Hematopoietic multipotent progenitor cell treated with erythropoietin and hydrocortisone succinate and interleukin-3 and kit ligand, for 6 days (in vitro differentiated cells): Measurements from ENCODE around the gene DNM3.
"Not testable (repeated sequence)": the region's sequence is repeated elsewhere in the genome, so short reads cannot be mapped to it uniquely, and the experiment has no call there.

ENCODE experiments used
- DNase-seq: peaks from one replicate; pipeline ENCODE4 v3.0.0-alpha.2; 2015

Gene DNM3

DNA sequence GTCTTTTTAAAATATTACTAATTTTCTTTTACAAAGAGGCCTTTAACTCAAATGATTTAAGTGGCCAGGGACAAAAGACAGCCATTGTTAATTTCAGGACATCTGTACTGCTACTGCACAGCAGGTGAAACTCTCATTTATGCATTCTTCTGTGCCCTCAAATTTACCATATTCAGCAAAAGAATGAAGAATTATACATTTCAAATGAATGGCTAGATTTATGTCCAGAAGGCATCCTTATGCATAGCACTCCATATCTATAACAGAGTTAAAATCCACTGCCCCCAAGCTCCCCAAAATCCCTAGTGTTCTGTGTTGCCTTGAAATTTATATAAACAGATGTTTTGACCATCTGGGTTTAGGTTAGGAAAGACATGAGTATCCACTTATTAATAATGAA, 202.6 kb downstream of the DNM3 start:
- no peak for DNase-seq

DNA sequence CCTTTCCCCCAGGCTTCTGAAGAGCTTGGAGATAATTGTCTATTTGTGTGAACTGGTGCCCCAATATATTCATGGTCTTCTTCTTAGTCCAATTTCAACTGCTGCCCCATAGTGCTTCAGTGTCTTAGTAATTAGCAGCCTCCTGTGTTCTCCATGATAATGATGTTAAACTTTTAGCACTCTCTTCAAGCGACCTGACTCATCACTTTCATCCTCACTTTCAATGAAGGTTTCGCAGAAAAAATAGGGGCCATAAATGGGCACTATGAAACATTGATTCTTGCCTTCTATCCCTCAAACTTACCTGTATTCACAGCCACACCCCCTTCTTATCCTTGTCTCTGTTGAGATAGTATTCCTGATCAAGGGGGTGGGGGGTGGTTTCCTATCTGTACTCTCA, 210.6 kb downstream of the DNM3 start:
- DNase-seq, result no peak

DNA sequence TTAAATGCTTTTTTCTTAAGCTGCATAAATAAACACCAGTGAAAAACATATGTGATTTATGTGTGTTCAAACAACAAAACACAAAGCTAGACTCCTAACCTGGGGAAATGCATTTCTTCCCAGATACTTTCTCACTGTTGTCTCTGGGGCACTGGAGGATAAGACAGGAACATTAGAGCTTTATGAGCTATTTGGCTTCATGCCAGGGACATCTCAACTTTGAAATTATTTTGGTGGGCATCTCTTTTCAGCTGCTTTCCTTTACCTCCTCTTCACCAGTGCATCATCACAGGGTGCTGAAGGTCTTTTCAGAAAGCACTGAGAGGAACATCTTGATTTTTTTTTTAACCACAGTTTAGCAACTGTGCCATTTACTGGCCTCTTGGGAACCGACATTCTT, 212.9 kb downstream of the DNM3 start:
- DNase-seq, result peak; percentile 11

DNA sequence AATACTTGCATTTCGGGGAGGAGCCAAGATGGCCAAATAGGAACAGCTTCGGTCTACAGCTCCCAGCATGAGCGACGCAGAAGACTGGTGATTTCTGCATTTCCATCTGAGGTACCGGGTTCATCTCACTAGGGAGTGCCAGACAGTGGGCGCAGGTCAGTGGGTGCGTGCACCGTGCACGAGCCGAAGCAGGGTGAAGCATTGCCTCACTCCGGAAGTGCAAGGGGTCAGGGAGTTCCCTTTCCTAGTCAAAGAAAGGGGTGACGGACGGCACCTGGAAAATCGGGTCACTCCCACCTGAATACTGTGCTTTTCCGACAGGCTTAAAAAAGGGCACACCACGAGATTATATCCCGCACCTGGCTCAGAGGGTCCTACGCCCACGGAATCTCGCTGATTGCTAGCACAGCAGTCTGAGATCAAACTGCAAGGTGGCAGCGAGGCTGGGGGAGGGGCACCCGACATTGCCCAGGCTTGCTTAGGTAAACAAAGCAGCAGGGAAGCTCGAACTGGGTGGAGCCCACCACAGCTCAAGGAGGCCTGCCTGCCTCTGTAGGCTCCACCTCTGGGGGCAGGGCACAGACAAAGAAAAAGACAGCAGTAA, 214.6 kb downstream of the DNM3 start:
- not testable (repeated sequence) for DNase-seq

DNA sequence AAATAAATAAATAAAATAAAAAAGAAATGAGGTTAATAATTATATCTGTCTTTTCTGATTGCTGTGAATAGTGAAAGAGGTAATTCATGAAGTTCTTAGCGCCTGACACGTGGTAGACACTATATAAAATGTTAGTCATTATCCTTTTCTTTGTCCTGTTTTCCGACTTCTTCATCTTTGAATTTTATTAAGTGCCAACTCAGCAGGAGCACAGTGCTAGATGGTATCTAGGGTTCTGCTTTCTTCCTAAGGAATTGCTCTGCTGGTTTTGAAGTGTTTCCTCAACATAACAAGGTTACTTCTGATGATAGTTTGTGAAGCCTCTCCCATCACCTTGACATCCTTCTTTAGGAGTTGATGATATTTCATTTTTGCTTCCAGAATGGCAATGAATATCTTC, 227.0 kb downstream of the DNM3 start:
- no peak for DNase-seq

DNA sequence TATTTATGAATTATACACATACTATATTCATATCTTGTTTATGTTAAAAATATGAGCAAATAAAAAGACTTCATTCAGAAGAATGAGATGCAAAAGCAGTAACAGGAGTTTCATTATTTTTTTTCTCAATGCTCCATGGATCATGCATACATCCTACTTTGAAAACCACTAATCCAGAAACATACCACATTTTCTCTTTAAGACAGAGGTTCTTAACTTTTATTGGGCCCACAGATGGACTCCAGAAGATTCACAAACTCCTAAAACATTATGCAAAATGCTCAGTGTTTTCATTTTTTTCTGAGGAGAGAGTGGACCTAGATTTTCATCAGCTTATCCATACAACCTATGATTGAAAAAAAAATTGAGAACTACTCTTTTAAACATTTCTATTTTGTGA, 227.8 kb downstream of the DNM3 start:
- no peak for DNase-seq

DNA sequence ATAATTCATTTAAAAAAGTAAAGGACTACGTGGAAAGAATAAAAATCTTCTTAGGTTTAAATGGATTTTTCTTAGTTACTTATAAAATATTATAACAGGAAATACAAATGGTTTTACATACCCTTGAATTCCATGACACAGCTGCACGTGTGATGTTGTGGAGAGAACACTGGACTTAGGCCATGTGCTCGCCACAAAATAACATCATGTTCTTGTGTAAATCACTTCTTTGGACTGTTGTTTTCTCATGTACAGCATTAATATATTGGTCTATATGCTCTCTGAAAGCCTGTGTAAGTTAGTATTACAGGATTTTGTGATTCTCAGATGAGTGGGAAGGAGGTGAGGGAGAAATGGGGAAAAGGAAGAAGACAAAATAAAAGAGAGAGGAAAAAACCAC, 228.2 kb downstream of the DNM3 start:
- DNase-seq, result no peak

DNA sequence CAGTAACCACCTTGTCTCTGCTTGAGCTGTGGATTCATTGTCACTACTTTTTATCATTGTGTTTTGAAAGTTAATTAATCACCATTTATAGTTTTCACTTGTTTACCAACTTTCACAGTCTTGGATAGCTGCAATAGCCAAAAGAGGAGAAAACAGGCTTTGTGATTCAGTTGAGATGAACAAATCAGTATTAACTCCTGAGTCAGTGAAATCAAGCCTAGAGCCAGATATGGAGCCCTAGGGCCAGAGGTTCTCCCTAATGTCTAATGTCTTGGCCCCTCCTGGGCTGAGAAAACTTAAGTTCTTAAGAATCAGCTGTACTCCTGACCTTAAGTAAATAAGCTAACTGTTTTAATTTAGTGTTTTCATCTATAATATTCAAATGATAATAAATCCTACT, 228.8 kb downstream of the DNM3 start:
- no peak for DNase-seq

DNA sequence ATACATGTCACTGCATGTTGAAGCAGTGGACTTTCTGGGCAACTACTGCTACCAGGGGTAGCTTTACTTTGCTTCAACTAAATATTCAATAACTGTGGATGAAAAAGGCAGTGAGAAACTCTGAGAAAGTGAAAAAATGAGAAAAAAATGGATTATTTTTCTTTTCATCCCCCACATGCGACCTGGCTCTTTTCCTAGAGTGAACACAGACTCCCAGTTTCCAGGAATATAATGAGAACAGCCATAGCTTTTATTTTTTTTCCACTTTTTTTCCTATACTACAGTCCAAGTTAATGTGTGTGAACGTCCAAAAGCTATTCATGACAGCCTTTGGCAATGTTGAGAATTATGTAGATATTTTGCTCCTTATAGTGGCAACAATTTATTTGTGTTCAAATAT, 230.4 kb downstream of the DNM3 start:
- DNase-seq, result no peak

DNA sequence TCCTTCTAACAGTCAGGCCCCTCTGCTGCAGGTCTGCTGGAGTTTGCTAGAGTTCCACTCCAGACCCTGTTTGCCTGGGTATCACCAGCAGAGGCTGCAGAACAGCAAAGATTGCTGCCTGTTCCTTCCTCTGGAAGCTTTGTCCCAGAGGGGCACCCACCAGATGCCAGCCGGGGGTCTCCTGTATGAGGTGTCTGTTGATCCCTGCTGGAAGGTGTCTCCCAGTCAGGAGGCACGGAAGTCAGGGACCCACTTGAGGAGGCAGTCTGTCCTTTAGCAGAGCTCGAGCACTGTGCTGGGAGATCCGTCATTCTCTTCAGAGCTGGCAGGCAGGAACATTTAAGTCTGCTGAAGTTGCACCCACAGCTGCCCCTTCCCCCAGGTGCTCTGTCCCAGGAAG, 238.6 kb downstream of the DNM3 start:
- DNase-seq, result not testable (repeated sequence)

DNA sequence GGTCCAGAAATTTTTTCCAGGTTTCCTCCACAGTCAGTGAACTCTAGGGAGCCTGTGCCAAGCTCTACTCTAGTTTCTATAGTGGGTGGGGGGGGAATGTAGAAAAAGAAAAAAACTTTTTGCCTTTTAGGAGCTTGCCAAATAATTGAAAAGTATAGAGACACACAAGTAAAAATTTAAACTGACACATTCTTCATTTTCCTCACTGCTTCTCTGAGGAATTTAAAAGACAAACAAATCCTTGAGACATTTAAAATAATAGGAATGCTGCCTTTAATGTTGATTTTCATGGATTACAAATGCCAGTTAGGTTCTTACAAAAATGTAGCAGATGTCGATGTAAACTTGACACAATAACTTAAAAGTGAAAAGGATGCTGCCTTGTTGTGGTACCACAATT, 241.9 kb downstream of the DNM3 start:
- DNase-seq, result no peak

DNA sequence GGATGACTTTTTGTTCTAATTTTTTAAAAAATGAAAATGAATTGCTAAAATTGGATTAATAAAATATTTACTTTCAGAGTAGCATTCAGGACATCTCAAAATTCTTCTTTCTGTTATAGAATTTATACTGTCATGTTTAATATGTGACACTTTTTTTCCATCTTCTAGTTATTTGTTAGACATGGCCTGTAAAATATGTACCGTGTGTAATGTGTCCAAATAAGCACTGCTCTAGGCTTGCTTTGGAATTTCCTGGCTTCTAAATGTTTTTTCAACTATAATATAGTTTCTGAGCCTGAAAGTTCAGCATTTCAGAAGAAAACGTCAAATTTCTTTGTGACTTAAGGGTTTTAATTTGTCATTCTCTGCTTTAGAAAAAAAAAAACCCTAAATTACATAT, 243.6 kb downstream of the DNM3 start:
- no peak for DNase-seq

DNA sequence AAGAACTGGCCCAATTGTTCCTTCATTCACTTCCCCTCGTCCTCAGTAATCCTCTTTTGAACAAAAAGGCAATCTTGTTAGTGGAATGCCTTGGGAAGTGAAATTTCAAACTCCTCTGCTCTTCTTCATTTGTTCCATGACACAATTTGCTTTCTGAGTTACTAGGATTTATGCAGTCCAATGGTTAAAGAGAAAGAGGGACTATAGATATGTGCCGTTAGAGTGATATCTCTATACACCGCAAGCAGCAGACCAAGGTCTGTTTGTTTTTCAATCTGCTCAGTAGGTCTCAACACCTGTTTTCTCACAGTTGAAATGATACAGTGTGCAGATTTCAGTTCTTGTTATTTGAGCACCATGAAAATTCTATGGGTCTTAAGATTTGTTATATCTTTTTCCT, 244.0 kb downstream of the DNM3 start:
- DNase-seq, result no peak

DNA sequence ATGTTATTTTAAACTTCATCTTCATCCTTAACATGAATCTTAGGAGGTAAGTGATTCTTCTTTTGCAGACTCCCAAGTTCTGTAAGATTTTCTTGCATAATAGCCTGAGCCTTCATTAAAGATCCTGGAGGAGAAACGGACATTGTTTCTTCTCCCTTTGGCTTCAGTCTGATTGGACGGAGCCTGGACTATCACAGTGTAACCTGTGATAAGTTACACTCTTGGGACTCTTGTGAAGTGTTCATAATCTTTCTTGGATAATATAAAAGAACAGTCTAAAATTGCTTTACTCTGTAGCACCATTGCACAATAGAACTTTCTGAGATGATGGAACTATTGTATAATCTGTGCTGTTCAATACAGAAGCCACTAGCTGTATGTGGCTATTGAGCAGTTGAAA, 244.8 kb downstream of the DNM3 start:
- DNase-seq, result no peak

DNA sequence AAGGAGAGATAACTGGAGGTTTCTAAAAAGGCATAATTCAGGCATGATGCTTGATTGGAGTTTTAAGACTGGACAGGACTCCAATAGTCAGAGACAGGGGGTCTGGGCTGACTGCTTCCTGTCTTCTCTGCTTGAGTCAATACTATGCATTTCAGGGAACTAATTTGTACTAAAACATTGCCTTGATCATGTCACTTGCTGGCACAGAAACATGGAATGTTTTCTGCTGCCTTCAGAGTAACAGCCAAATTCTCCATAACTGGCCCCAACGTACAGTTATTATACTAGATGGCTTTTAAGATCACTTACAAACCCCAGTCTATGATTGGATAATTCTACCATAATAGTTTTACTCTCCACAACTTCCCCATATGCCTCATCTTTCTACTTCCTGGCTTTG, 247.0 kb downstream of the DNM3 start:
- no peak for DNase-seq

DNA sequence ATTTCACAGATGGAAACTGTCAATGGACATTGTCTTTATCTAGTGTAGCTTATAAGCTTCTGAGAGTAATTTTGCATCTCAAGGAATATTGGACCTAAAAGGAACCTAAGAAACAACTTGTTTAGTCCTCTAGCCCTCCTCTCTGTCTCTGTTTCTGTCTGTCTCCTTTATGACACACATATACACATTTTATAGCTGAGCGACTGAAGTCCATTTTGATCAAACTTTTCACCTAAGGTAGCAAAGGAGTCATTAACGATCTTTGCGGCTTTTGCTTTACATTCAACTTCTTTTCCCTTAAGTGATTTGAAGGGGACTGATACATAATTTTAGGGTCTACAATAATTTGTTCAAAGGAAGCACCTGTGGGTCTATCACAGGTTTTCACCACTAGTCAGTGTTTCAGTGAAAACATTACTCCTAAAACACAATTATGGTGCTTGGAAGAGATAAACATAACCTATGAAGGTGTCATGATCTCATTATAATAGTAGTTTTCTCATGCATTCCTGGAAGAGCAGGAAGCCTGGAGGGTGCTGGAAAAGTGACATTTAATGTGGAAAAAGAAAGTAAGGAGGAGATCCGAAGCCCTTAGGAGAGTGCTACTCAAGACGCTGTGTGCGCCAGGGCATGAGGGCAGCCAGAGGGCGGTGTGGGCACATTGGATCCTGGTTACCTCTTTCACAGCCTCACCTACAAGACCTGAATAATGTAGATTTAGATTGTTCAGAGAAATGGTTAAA, 248.6 kb downstream of the DNM3 start:
- peak; percentile 32 for DNase-seq

DNA sequence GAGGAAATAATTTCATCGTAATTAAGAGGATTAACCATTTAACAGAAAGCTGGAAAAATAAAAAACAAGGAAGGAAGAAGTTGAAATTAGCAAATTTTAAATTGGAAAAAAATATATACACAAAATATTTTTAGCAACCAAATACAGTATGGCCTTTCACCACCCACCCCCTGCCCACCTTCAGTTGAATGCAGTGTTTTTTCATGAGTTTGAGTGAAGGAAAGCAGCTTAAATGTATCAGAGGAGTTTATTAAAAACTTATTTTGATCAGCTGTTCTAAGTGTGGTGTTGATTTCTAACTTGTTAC, 249.2 kb downstream of the DNM3 start:
- DNase-seq, result no peak

DNA sequence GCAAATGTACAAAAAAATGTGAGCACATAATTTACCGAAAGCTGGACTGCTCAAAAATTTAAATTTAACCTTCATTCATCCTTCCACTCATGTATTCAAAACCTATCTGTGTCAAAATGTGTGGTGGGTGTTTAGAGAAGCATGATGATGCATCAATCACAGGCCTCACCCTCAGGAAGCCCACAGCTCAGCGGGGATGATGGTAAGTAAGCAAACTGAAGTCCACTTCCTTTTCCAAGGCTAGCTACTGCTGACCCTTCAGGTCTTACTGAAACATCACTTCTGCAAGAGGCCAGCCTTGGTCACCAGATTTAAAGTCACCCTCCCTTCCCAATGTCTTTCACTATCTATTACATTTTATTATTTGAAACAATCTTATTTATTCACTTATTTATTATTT, 254.5 kb downstream of the DNM3 start:
- no peak for DNase-seq

DNA sequence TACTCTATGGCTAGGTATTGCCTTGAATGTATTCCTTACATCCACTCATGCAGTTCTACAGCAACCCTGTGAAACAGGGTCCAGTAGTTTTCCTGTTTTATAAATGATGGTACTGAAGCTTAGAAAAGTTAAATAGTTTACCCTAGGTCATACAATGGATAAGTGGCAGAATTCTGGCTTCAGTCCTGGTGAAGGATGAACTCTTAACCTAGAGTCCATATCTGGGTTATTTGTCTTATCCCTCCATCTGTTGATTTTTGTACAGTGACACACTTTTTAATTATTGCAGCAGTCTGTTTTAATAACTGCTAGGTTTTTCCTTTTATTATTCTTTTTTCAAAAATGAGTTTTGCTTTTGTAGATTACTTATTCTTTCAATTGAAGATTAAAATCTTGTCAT, 263.9 kb downstream of the DNM3 start:
- DNase-seq, result no peak

DNA sequence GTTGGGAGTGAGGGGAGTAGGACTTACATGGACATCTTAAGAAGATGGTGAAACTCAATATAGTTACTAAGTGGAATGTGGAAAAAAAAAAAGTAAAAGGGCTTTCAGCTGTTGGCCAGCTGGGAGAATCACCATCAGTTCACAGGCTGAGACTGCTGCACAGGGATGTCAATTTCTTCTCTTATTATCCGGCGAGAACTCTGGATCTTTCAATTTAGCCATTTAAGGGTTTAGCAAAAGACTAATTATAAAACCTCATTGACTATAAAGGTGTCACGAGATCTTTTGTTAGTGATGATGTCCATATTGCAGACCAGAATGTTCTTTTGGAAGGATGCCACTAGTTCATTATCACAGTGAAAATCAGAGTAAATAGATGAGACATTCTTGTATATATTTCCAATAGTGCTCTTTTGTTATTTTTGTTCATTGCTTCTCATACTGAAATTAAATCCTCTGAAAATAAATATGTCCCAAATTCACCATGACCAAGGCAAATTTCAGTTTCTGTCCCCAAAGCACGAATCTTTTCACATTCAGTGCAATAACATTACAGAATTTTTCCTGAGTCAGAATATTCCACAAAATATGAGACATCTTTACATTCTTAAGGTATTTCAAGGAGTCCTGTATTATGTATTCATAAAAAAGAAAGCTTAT, 266.1 kb downstream of the DNM3 start:
- no peak for DNase-seq

DNA sequence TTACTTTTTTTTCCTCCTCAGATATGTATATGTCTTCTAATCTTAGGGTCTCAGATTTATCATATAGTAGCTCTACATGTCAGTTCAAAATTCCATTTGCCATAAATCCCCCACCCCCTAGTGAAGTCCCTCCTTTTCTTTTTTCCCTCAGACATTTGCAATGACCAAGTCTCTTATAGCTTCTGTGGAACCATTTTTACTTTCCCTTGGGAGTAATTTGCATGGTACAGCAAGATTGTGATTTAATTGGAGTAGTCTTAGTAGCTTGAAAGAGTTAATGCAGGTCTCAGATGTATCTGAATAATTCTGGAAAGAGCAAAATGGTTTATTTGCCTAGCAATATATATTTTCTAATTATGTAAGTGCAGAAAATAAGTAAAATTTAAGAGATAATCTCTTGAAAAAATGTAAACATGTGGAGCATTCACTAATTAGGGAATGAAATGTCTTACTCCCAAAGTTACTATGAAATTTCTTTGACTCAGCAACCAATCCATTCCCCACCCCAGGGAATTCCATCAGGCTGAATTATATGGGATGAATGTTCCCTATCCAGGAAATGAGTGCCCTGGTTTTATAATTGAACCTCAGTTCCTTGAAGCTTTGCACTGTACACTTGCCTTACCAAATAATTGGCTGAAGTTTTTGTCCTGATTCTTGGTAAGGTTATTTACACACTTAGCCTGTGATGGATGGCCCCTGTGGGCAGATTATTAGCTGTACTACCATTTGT, 267.0 kb downstream of the DNM3 start:
- DNase-seq, result no peak

DNA sequence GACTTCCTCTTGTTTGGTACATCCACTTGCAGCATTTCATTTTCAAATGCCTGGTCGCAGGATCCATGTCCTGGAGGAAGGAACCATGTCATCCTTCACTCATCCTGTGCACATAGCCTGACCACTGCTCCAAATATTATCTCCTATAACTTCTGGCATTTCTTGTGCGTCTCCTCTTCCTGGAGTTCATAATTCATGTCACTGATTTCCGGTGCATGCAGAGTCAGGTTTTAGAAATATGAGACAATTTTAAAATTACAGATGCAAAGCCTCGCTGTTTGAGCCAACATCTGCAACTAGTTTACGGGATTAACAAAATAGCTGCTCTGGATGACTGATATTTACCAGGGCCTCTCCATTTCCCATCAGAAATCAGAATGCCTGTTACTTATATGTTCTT, 268.1 kb downstream of the DNM3 start:
- peak; percentile 4 for DNase-seq

DNA sequence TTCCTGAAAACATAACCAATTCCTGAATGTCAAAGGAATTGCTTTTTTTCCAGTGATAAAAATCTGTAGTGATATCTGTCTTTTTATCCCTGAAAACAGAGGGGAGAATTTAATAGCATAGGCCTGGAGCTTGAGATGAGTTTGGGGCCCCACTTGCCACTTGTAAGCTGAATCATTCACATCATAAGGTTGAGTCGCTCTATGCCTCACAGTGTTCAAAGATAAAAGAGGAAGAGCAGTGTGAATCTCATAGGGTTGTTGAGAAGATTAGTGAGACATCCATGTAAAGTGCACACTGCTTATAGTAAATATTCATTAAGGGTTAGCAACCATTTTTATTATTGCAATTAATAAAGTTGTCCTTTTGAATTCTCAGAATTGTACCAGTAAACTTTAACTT, 271.3 kb downstream of the DNM3 start:
- DNase-seq, result no peak

DNA sequence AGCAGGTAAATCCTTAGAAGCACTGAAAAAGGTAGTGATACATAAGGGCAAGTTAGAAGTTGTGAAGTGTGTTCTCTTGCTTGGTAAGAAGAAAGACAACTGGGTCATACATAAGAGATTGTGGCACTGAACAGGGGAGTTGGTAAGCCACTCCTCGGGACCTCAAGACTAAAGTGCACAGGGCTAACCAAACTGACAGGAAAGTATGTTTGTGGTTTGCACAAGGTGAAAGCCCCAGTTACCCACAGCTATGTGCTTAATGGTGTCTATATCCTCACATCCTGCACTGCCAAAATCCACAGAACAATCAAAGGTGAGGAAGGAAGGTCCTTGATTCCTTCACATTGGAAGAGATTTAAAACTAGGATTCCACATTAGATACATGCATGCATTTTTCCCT, 276.5 kb downstream of the DNM3 start:
- DNase-seq, result no peak
